ENCODE results near the gene CAPS2. TPM values are rescaled to one million over a fixed set of nuclear protein-coding genes. Genes with fewer than 3 reads are reported as not detected.

The CAPS2 gene
- total and polyA plus RNA-seq, 2 experiments from 2014 or later, result 2.6 to 3.7 TPM

- Histone ChIP-seq H3K9me3 (ENCODE audit: low read depth) (no peaks in the 10 kb centered on the region), H3K36me3 (replicated peaks; ENCODE audit: insufficient read depth, low read depth) (no peaks in the 10 kb centered on the region), H3K27me3 (no peaks in the 10 kb centered on the region), H3K79me2 (no peaks in the 10 kb centered on the region), H3K4me2 (no peak overlapping the region), H2AFZ (no peak overlapping the region), H3K4me1 (ENCODE audit: insufficient read depth) (no peaks in the 10 kb centered on the region), H3K4me3 (no peak overlapping the region), H3K27ac (no peak overlapping the region), H4K20me1 (ENCODE audit: insufficient read depth, poor library complexity, severe bottlenecking) (no peaks in the 10 kb centered on the region), H3K9me2 (replicated peaks; ENCODE audit: insufficient read depth) (no peaks in the 10 kb centered on the region)
- TF ChIP-seq CTCF (IDR thresholded peaks at IDR 0.05; ENCODE audit: poor library complexity), result no peak
- no peak for TF ChIP-seq EZH2phosphoT487 (IDR thresholded peaks at IDR 0.05; ENCODE audit: low read depth, severe bottlenecking, unreplicated experiment)
- TF ChIP-seq EZH2 (IDR thresholded peaks at IDR 0.05; ENCODE audit: borderline replicate concordance), result no peak
- DNase-seq (ENCODE audit: low spot score), result no peak
These were observed 14.6 kb downstream of the CAPS2 start for GRCh38 chr12:75315518-75315917.

- Histone ChIP-seq H3K27me3 (no peaks in the 10 kb centered on the region), H3K4me2 (no peak overlapping the region), H4K20me1 (ENCODE audit: insufficient read depth, poor library complexity, severe bottlenecking) (no peaks in the 10 kb centered on the region), H2AFZ (no peak overlapping the region), H3K4me3 (no peak overlapping the region), H3K9me3 (ENCODE audit: low read depth) (no peaks in the 10 kb centered on the region), H3K9me2 (replicated peaks; ENCODE audit: insufficient read depth) (no peaks in the 10 kb centered on the region), H3K36me3 (replicated peaks; ENCODE audit: insufficient read depth, low read depth) (no peaks in the 10 kb centered on the region), H3K79me2 (no peaks in the 10 kb centered on the region), H3K27ac (no peak overlapping the region), H3K4me1 (ENCODE audit: insufficient read depth) (no peaks in the 10 kb centered on the region)
- TF ChIP-seq EZH2 (IDR thresholded peaks at IDR 0.05; ENCODE audit: borderline replicate concordance), result no peak
- TF ChIP-seq EZH2phosphoT487 (IDR thresholded peaks at IDR 0.05; ENCODE audit: low read depth, severe bottlenecking, unreplicated experiment), result no peak
- TF ChIP-seq CTCF (IDR thresholded peaks at IDR 0.05; ENCODE audit: poor library complexity), result no peak
- WGBS (ENCODE audit: low lambda C conversion rate, missing lambda C conversion rate), result 74% methylated on average over 3 of the region's 3 CpGs
- DNase-seq (ENCODE audit: low spot score), result no peak
These were observed 18.8 kb downstream of the CAPS2 start for GRCh38 chr12:75311369-75311768.

GRCh38 chr12:75308279-75308678 lies 21.8 kb downstream of the CAPS2 start:
- Histone ChIP-seq H2AFZ (no peak overlapping the region), H3K27ac (no peak overlapping the region), H3K4me2 (no peak overlapping the region), H3K4me3 (no peak overlapping the region), H3K4me1 (ENCODE audit: insufficient read depth) (no peaks in the 10 kb centered on the region), H3K27me3 (no peaks in the 10 kb centered on the region), H3K36me3 (replicated peaks; ENCODE audit: insufficient read depth, low read depth) (no peaks in the 10 kb centered on the region), H3K79me2 (no peaks in the 10 kb centered on the region), H4K20me1 (ENCODE audit: insufficient read depth, poor library complexity, severe bottlenecking) (no peaks in the 10 kb centered on the region), H3K9me3 (ENCODE audit: low read depth) (no peaks in the 10 kb centered on the region), H3K9me2 (replicated peaks; ENCODE audit: insufficient read depth) (no peaks in the 10 kb centered on the region)
- DNase-seq (ENCODE audit: low spot score), result no peak
- no peak for TF ChIP-seq EZH2phosphoT487 (IDR thresholded peaks at IDR 0.05; ENCODE audit: low read depth, severe bottlenecking, unreplicated experiment)
- 96% methylated on average over 2 of the region's 2 CpGs for WGBS (ENCODE audit: low lambda C conversion rate, missing lambda C conversion rate)

GRCh38 chr12:75305412-75306332 lies 24.5 kb downstream of the CAPS2 start:
- Histone ChIP-seq H3K4me1 (ENCODE audit: insufficient read depth) (no peaks in the 10 kb centered on the region), H3K9me2 (replicated peaks; ENCODE audit: insufficient read depth) (no peaks in the 10 kb centered on the region), H3K27ac (no peak overlapping the region), H3K9me3 (ENCODE audit: low read depth) (no peaks in the 10 kb centered on the region), H3K27me3 (no peaks in the 10 kb centered on the region), H3K4me3 (no peak overlapping the region), H4K20me1 (ENCODE audit: insufficient read depth, poor library complexity, severe bottlenecking) (no peaks in the 10 kb centered on the region), H3K79me2 (no peaks in the 10 kb centered on the region), H3K36me3 (replicated peaks; ENCODE audit: insufficient read depth, low read depth) (no peaks in the 10 kb centered on the region), H3K4me2 (no peak overlapping the region), H2AFZ (no peak overlapping the region)
- TF ChIP-seq EZH2 (IDR thresholded peaks at IDR 0.05; ENCODE audit: borderline replicate concordance) (no peak), EZH2phosphoT487 (IDR thresholded peaks at IDR 0.05; ENCODE audit: low read depth, severe bottlenecking, unreplicated experiment) (no peak), CTCF (IDR thresholded peaks at IDR 0.05; ENCODE audit: poor library complexity) (no peak)
- DNase-seq (ENCODE audit: low spot score), result no peak
- 95% methylated on average over 56 of the region's 56 CpGs for WGBS (ENCODE audit: low lambda C conversion rate, missing lambda C conversion rate)
